ENCODE data around the gene F13A1.

- TF ChIP-seq POLR2AphosphoS5 (IDR thresholded peaks at IDR 0.05; ENCODE audit: insufficient read depth in 1 of 2, low read depth in 1 of 2) (no peak), POLR2A (IDR thresholded peaks at IDR 0.05) (no peak), CTCF (IDR thresholded peaks at IDR 0.05) (no peak)
Measured at GRCh38 chr6:6362056-6362840, 41.8 kb upstream of the F13A1 start.

Data from vagina (tissue), 2 donors.